Measurements from ENCODE around the gene PSME3. TPM values are rescaled to one million over a fixed set of nuclear protein-coding genes. Genes with fewer than 3 reads are reported as not detected.

Gene PSME3
- total and polyA plus RNA-seq, 2 of the 13 experiments (the other 11 are each of a cell fraction or from before 2014, with no cell fraction given), result 66.3 to 135 TPM

DNA sequence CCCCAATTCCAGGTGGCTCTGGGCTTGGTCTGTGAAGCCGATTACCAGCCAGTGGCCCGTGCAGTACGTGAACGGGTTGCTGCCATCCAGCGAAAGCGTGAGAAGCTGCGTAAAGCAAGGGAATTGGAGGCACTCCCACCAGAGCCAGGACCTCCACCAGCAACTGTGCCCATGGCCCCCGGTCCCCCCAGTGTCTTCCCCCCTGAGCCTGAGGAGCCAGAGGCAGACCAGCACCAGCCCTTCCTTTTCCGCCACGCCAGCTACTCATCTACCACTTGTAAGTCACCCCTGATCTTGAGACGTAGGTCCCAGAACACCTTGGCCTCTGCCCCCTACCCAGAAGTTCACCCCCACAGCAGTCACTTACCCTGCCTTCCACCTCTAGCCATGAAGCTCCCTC is 45.9 kb upstream of the PSME3 start:
- Histone ChIP-seq H4K20me1 (ENCODE audit: insufficient read depth, low read length) (peaks cover 4% of the 10 kb centered on the region; the same call in 1 of the 2 replicates), H3K4me3 (replicated peaks in 1 of 3; ENCODE audit: insufficient read depth in 1 of 3, low read depth in 2 of 3, low read length in 3 of 3) (no peak overlapping the region), H3K9ac (ENCODE audit: insufficient read depth, low read depth, low read length) (no peak overlapping the region), H3K4me2 (ENCODE audit: low read depth, low read length) (no peak overlapping the region), H2AFZ (ENCODE audit: low read length) (no peak overlapping the region), H3K4me1 (ENCODE audit: insufficient read depth, low read length) (peaks cover 41% of the 10 kb centered on the region), H3K27ac (ENCODE audit: extremely low read length, insufficient read depth, low read length) (no peak overlapping the region), H3K27me3 (ENCODE audit: control insufficient read depth in 1 of 2, insufficient read depth in 2 of 2, low read length in 2 of 2) (no peaks in the 10 kb centered on the region), H3K79me2 (ENCODE audit: insufficient read depth, low read length) (peaks cover 11% of the 10 kb centered on the region), H3K9me3 (ENCODE audit: low read length) (no peaks in the 10 kb centered on the region), H3K36me3 (replicated peaks in 1 of 2; ENCODE audit: control insufficient read depth in 1 of 2, insufficient read depth in 2 of 2, low read length in 2 of 2) (peaks cover 19 to 32% of the 10 kb centered on the region in 2 experiments; a peak in 4 of 5 replicates)
- DNase-seq (ENCODE audit: low spot score), result no peak
- TF ChIP-seq GATAD2A (CRISPR knock-in tag; IDR thresholded peaks at IDR 0.05), result no peak
- no peak for TF ChIP-seq TCF7 (IDR thresholded peaks at IDR 0.05; ENCODE audit: low read depth)
- no peak for TF ChIP-seq ZNF24 (IDR thresholded peaks at IDR 0.05)
- no peak for TF ChIP-seq MAFF (IDR thresholded peaks at IDR 0.05; ENCODE audit: low read depth, low read length)
- no peak for TF ChIP-seq NFKB2 (CRISPR knock-in tag; IDR thresholded peaks at IDR 0.05; ENCODE audit: borderline replicate concordance)
- no peak for TF ChIP-seq MAF1 (CRISPR knock-in tag; IDR thresholded peaks at IDR 0.05; ENCODE audit: borderline replicate concordance)
- peak in 1 of 2 experiments; percentile 37; a peak in 1 of 4 replicates for TF ChIP-seq POLR2A (IDR thresholded peaks at IDR 0.05; ENCODE audit: insufficient read depth in 1 of 2, low read depth in 2 of 2, low read length in 2 of 2)
- peak; percentile 72 for TF ChIP-seq AGO2 (optimal IDR thresholded peaks at IDR 0.05; ENCODE audit: low read depth, low read length)
- CTCF ChIA-PET (ENCODE audit: low intra/inter-chr PET ratio, low total read pairs), result no interaction called here
- WGBS (ENCODE audit: low lambda C conversion rate), result 96% methylated on average over 11 of the region's 11 CpGs
- ATAC-seq, result no peak
- in situ Hi-C loops (cut with HindIII; ENCODE audit: extremely low pct_ligation_motif_present, low pct_unique_long_range_greater_than_20kb), result no loop called here
- POLR2A ChIA-PET, result interaction anchor here (0.7 to 12.5 kb wide), 3 partner anchors 8 to 43 kb away, joined by 3 to 278 read pairs (median 18); partner anchors contain the start of genes CNTD1, COA3 and WNK4
- no peak for FAIRE-seq
- BruUV-seq (replicated peaks), result no TSS peak
- intact Hi-C loops (cut with micrococcal nuclease; ENCODE audit: unreplicated experiment), result no loop called here

DNA sequence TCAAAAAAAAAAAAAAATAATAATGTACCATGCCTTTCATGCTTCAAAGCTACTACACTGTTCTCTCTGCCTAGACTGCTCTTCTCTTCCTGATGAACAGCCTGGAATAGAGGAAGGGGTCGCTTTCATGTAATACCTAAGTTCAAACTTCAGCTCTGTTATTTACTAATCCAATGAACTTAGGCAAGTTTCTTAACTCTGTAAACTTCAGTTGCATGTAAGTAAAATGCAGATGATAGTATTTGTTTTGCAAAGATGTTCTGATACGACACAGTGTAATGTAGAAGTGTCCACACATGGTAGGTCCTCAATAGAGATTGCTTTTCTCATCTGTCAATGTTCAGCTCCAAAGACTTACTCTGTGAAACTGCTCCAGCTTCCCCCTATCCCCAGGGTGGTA is 41.2 kb upstream of the PSME3 start:
- in situ Hi-C loops (cut with HindIII; ENCODE audit: extremely low pct_ligation_motif_present, low pct_unique_long_range_greater_than_20kb), result no loop called here
- 0 out of 2 replicates have a peak overlapping the region, but pooled peaks have one; percentile 24 for H3K4me2 ChIP-seq (ENCODE audit: low read depth, low read length)
- no peak for FAIRE-seq
- no peaks in the 10 kb centered on the region for H3K27me3 ChIP-seq (ENCODE audit: control insufficient read depth in 1 of 2, insufficient read depth in 2 of 2, low read length in 2 of 2)
- ChIA-PET POLR2A (interaction anchor here (0.7 to 12.5 kb wide), 8 partner anchors 11 to 46 kb away, joined by 3 to 278 read pairs (median 4); partner anchors contain the start of genes PSME3, VPS25 and WNK4), CTCF (ENCODE audit: low intra/inter-chr PET ratio, low total read pairs) (no interaction called here)
- peaks cover 59% of the 10 kb centered on the region for H3K4me1 ChIP-seq (ENCODE audit: insufficient read depth, low read length)
- H3K9ac ChIP-seq (ENCODE audit: insufficient read depth, low read depth, low read length), result no peak overlapping the region; the same call in 1 of the 2 replicates
- no peaks in the 10 kb centered on the region for H3K9me3 ChIP-seq (ENCODE audit: low read length)
- peak overlapping the region; percentile 58 for H3K27ac ChIP-seq (ENCODE audit: extremely low read length, insufficient read depth, low read length)
- no peak overlapping the region for H3K4me3 ChIP-seq (replicated peaks in 1 of 3; ENCODE audit: insufficient read depth in 1 of 3, low read depth in 2 of 3, low read length in 3 of 3)
- intact Hi-C loops (cut with micrococcal nuclease; ENCODE audit: unreplicated experiment), result no loop called here
- peak; percentile 63 for ATAC-seq
- WGBS (ENCODE audit: low lambda C conversion rate), result 7% methylated on average over 2 of the region's 2 CpGs
- H2AFZ ChIP-seq (ENCODE audit: low read length), result no peak overlapping the region
- peaks cover 4% of the 10 kb centered on the region for H3K79me2 ChIP-seq (ENCODE audit: insufficient read depth, low read length)
- BruUV-seq (replicated peaks), result no TSS peak
- peaks cover 5 to 12% of the 10 kb centered on the region in 2 experiments for H3K36me3 ChIP-seq (replicated peaks in 1 of 2; ENCODE audit: control insufficient read depth in 1 of 2, insufficient read depth in 2 of 2, low read length in 2 of 2)
- peak; percentile 73 for DNase-seq (ENCODE audit: low spot score)
- no peaks in the 10 kb centered on the region for H4K20me1 ChIP-seq (ENCODE audit: insufficient read depth, low read length)
- no peak for TF ChIP-seq TMF1 (CRISPR knock-in tag; IDR thresholded peaks at IDR 0.05; ENCODE audit: low read depth)
- TF ChIP-seq, protein P1, sequence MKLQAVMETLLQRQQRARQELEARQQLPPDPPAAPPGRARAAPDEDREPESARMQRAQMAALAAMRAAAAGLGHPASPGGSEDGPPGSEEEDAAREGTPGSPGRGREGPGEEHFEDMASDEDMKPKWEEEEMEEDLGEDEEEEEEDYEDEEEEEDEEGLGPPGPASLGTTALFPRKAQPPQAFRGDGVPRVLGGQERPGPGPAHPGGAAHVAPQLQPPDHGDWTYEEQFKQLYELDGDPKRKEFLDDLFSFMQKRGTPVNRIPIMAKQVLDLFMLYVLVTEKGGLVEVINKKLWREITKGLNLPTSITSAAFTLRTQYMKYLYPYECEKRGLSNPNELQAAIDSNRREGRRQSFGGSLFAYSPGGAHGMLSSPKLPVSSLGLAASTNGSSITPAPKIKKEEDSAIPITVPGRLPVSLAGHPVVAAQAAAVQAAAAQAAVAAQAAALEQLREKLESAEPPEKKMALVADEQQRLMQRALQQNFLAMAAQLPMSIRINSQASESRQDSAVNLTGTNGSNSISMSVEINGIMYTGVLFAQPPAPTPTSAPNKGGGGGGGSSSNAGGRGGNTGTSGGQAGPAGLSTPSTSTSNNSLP (IDR thresholded peaks at IDR 0.05; ENCODE audit: low read depth, low read length), result peak; percentile 58; the same call in 1 of the 2 replicates
- no peak for TF ChIP-seq SRSF4 (IDR thresholded peaks at IDR 0.05; ENCODE audit: low read depth, low read length, poor library complexity, severe bottlenecking)
- no peak for TF ChIP-seq ZNF451 (CRISPR knock-in tag; IDR thresholded peaks at IDR 0.05)
- no peak for TF ChIP-seq HNRNPL (IDR thresholded peaks at IDR 0.05; ENCODE audit: low read depth, low read length)
- TF ChIP-seq PHF21A (CRISPR knock-in tag; IDR thresholded peaks at IDR 0.05), result no peak
- TF ChIP-seq RXRB (CRISPR knock-in tag; IDR thresholded peaks at IDR 0.05; ENCODE audit: borderline replicate concordance), result peak; percentile 58; the same call in 1 of the 2 replicates
- no peak for TF ChIP-seq ZFP36L2 (CRISPR knock-in tag; IDR thresholded peaks at IDR 0.05)
- no peak for TF ChIP-seq PHB2 (IDR thresholded peaks at IDR 0.05; ENCODE audit: partially characterized antibody)
- TF ChIP-seq RFX3 (CRISPR knock-in tag; IDR thresholded peaks at IDR 0.05), result no peak
- TF ChIP-seq, protein P2, sequence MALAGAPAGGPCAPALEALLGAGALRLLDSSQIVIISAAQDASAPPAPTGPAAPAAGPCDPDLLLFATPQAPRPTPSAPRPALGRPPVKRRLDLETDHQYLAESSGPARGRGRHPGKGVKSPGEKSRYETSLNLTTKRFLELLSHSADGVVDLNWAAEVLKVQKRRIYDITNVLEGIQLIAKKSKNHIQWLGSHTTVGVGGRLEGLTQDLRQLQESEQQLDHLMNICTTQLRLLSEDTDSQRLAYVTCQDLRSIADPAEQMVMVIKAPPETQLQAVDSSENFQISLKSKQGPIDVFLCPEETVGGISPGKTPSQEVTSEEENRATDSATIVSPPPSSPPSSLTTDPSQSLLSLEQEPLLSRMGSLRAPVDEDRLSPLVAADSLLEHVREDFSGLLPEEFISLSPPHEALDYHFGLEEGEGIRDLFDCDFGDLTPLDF (CRISPR knock-in tag; IDR thresholded peaks at IDR 0.05), result no peak

Data from HepG2 (cell line).